GM18526 (cell line): ENCODE results near the gene KLK3.

ENCODE experiments used
- POLR2A ChIP-seq: IDR thresholded peaks from 3 replicates; pipeline ENCODE4 v1.6.1; 2011; ENCODE audit not compliant: insufficient read length; ENCODE audit errors: extremely low read depth

Gene KLK3

GRCh38 chr19:50874211-50874610 is 19.5 kb downstream of the KLK3 start:
- no peak for TF ChIP-seq POLR2A

- no peak for TF ChIP-seq POLR2A
Measured at GRCh38 chr19:50875795-50876422, 21.2 kb downstream of the KLK3 start.

GRCh38 chr19:50876456-50876855 is 21.7 kb downstream of the KLK3 start:
- no peak for TF ChIP-seq POLR2A

GRCh38 chr19:50877338-50877737 is 22.6 kb downstream of the KLK3 start:
- no peak for TF ChIP-seq POLR2A

GRCh38 chr19:50878851-50879250 is 24.1 kb downstream of the KLK3 start:
- TF ChIP-seq POLR2A, result no peak

- no peak for TF ChIP-seq POLR2A
Measured at GRCh38 chr19:50880241-50880640, 25.5 kb downstream of the KLK3 start.

- TF ChIP-seq POLR2A, result no peak
Measured at GRCh38 chr19:50882188-50882587, 27.5 kb downstream of the KLK3 start.

- no peak for TF ChIP-seq POLR2A
Measured at GRCh38 chr19:50889638-50890037, 34.9 kb downstream of the KLK3 start.

GRCh38 chr19:50890422-50891252 is 35.9 kb downstream of the KLK3 start:
- no peak for TF ChIP-seq POLR2A

- no peak for TF ChIP-seq POLR2A
Measured at GRCh38 chr19:50891253-50891625, 36.5 kb downstream of the KLK3 start.

GRCh38 chr19:50893047-50893736 is 38.5 kb downstream of the KLK3 start:
- TF ChIP-seq POLR2A, result no peak

- no peak for TF ChIP-seq POLR2A
Measured at GRCh38 chr19:50894478-50895356, 40.0 kb downstream of the KLK3 start.

GRCh38 chr19:50896591-50897190 is 42.0 kb downstream of the KLK3 start:
- peak; percentile 24 for TF ChIP-seq POLR2A

GRCh38 chr19:50897191-50897607 is 42.5 kb downstream of the KLK3 start:
- no peak for TF ChIP-seq POLR2A

GRCh38 chr19:50897612-50898011 is 42.9 kb downstream of the KLK3 start:
- TF ChIP-seq POLR2A, result no peak
